GM23338 (cell line): ENCODE data around the gene GPATCH8. TPM values are rescaled to one million over a fixed set of nuclear protein-coding genes. Genes with fewer than 3 reads are reported as not detected.

Experiments
- ATAC-seq: fragments of 200-7000 bp; cut with Tn5 transposase; 3 replicates; pipeline ENCODE4 v1.9.1; 2020
- DNase-seq: peaks from one replicate; pipeline ENCODE4 v3.0.0-alpha.2; 2015; ENCODE audit warnings: low spot score
- H2AFZ ChIP-seq: fragments of 200-600 bp; sonication (generic); 2 replicates; pipeline ENCODE4 v1.8.0; 2016; ENCODE audit warnings: antibody characterized with exemption, mild to moderate bottlenecking, moderate library complexity
- H3F3A ChIP-seq: fragments of 200-600 bp; sonication (generic); replicated peaks from 2 replicates; pipeline ENCODE4 v1.8.0; 2017; ENCODE audit warnings: antibody characterized with exemption, mixed run types, low read depth
- H3K27ac ChIP-seq: fragments of 200-600 bp; sonication (generic); 2 replicates; pipeline ENCODE4 v1.6.1; 2016; ENCODE audit warnings: low read depth
- H3K27me3 ChIP-seq: fragments of 200-600 bp; sonication (generic); 2 replicates; pipeline ENCODE4 v1.8.0; 2016; ENCODE audit warnings: mild to moderate bottlenecking, mixed run types, moderate library complexity; ENCODE audit not compliant: insufficient read depth
- H3K36me3 ChIP-seq: fragments of 200-600 bp; sonication (generic); 2 replicates; pipeline ENCODE4 v1.8.0; 2016; ENCODE audit warnings: mild to moderate bottlenecking; ENCODE audit not compliant: insufficient read depth
- H3K4me1 ChIP-seq: fragments of 200-600 bp; sonication (generic); 2 replicates; pipeline ENCODE4 v1.8.0; 2016; ENCODE audit warnings: mild to moderate bottlenecking, moderate library complexity; ENCODE audit not compliant: insufficient read depth
- H3K4me2 ChIP-seq: fragments of 200-600 bp; sonication (generic); 2 replicates; pipeline ENCODE4 v1.7.1; 2017; ENCODE audit warnings: mixed run types
- H3K4me3 ChIP-seq: fragments of 200-600 bp; sonication (generic); 2 replicates; pipeline ENCODE4 v1.6.1; 2016; ENCODE audit warnings: mixed run types
- H3K79me2 ChIP-seq: fragments of 200-600 bp; sonication (generic); replicated peaks from 2 replicates; pipeline ENCODE4 v1.8.0; 2017; ENCODE audit warnings: mild to moderate bottlenecking; ENCODE audit not compliant: insufficient read depth
- H3K9me2 ChIP-seq: fragments of 200-600 bp; sonication (generic); 2 replicates; pipeline ENCODE4 v1.8.0; 2017; ENCODE audit not compliant: insufficient read depth
- H4K20me1 ChIP-seq: fragments of 200-600 bp; sonication (generic); replicated peaks from 2 replicates; pipeline ENCODE4 v1.8.0; 2017; ENCODE audit warnings: mild to moderate bottlenecking; ENCODE audit not compliant: insufficient read depth
- H3K27ac Mint-ChIP-seq: 2 replicates; pipeline ENCODE4 v1.8.0; 2020; ENCODE audit warnings: inconsistent platforms, mild to moderate bottlenecking, moderate library complexity, mixed read lengths
- H3K27me3 Mint-ChIP-seq: 3 replicates; pipeline ENCODE4 v1.8.0; 2022; ENCODE audit warnings: low read depth, mild to moderate bottlenecking, moderate library complexity, mixed read lengths, inconsistent platforms; ENCODE audit not compliant: insufficient read depth, poor library complexity
- H3K36me3 Mint-ChIP-seq: 3 replicates; pipeline ENCODE4 v1.8.0; 2021; ENCODE audit warnings: low read depth, mild to moderate bottlenecking, inconsistent platforms, moderate library complexity, mixed read lengths
- H3K4me1 Mint-ChIP-seq: 3 replicates; pipeline ENCODE4 v1.8.0; 2020; ENCODE audit warnings: mild to moderate bottlenecking, inconsistent platforms, mixed read lengths
- H3K4me3 Mint-ChIP-seq: 3 replicates; pipeline ENCODE4 v1.8.0; 2021; ENCODE audit warnings: moderate library complexity, mild to moderate bottlenecking, inconsistent platforms, mixed read lengths
- H3K9me3 Mint-ChIP-seq: 3 replicates; pipeline ENCODE4 v1.8.0; 2020; ENCODE audit warnings: moderate library complexity, mild to moderate bottlenecking, inconsistent platforms, mixed read lengths
- EZH2 ChIP-seq: fragments of 200-600 bp; sonication (generic); IDR thresholded peaks from one replicate; pipeline ENCODE4 v1.8.0; 2017; ENCODE audit warnings: antibody characterized with exemption, mild to moderate bottlenecking, low read depth; ENCODE audit not compliant: unreplicated experiment
- EZH2phosphoT487 ChIP-seq: fragments of 200-600 bp; sonication (generic); IDR thresholded peaks from one replicate; pipeline ENCODE4 v1.8.1; 2018; ENCODE audit warnings: antibody characterized with exemption; ENCODE audit not compliant: unreplicated experiment
- JUNB ChIP-seq: IDR thresholded peaks from one replicate; pipeline ENCODE4 v1.6.1; 2016; ENCODE audit warnings: antibody characterized with exemption; ENCODE audit not compliant: unreplicated experiment
- POLR2AphosphoS5 ChIP-seq: IDR thresholded peaks from 2 replicates; pipeline ENCODE4 v1.6.1; 2016; ENCODE audit warnings: antibody characterized with exemption, low read depth
- STAT1 ChIP-seq: IDR thresholded peaks from one replicate; pipeline ENCODE4 v1.6.1; 2016; ENCODE audit warnings: antibody characterized with exemption; ENCODE audit not compliant: unreplicated experiment
- ZNF331 ChIP-seq: fragments of 250-450 bp; sonication (Bioruptor Pico); IDR thresholded peaks from 2 replicates; pipeline ENCODE4 v1.5.0; 2020; ENCODE audit warnings: low read depth, mild to moderate bottlenecking, moderate library complexity
- polyA plus RNA-seq: library from polyadenylated mRNA; unstranded; fragments of >200 nt; fragmentation: Nextera tagmentation; extraction: Ambion mirVana; gene quantifications from 2 replicates; pipeline ENCODE4 v1.2.1, GENCODE V29; 2016
- total RNA-seq: library from RNA; depleted of rRNA; stranded (reverse); fragments of >200 nt; shearing (Covaris generic); gene quantifications from 2 replicates; pipeline ENCODE4 v1.2.3, GENCODE V29; 2014
- TF ChIP-seq, protein P1 (sequence below): IDR thresholded peaks from 2 replicates; pipeline ENCODE4 v1.6.1; 2016; ENCODE audit warnings: antibody characterized with exemption
- TF ChIP-seq, protein P2 (sequence below): IDR thresholded peaks from one replicate; pipeline ENCODE4 v1.6.1; 2018; ENCODE audit warnings: antibody characterized with exemption; ENCODE audit not compliant: unreplicated experiment
- TF ChIP-seq, protein P3 (sequence below): fragments of 250-450 bp; sonication (Bioruptor Pico); IDR thresholded peaks from 2 replicates; pipeline ENCODE4 v1.5.0; 2020; ENCODE audit warnings: mild to moderate bottlenecking, moderate library complexity
- TF ChIP-seq, protein P4 (sequence below), 2 experiments: fragments of 200-600 bp in 1 of 2; sonication (generic) in 1 of 2; conservative IDR thresholded peaks; 2 replicates each; pipeline versions ENCODE4 v1.5.1 to v1.6.1; 2016 to 2017; ENCODE audit warnings: antibody characterized with exemption in 2 of 2, low read depth in 2 of 2, mild to moderate bottlenecking in 2 of 2, moderate library complexity in 1 of 2

The GPATCH8 gene
- total and polyA plus RNA-seq, 2 experiments from 2014 or later = 44.4 to 76.5 TPM

- TF ChIP-seq, protein P1, sequence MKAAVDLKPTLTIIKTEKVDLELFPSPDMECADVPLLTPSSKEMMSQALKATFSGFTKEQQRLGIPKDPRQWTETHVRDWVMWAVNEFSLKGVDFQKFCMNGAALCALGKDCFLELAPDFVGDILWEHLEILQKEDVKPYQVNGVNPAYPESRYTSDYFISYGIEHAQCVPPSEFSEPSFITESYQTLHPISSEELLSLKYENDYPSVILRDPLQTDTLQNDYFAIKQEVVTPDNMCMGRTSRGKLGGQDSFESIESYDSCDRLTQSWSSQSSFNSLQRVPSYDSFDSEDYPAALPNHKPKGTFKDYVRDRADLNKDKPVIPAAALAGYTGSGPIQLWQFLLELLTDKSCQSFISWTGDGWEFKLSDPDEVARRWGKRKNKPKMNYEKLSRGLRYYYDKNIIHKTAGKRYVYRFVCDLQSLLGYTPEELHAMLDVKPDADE = no peak
- no peak for TF ChIP-seq JUNB
- no peak for TF ChIP-seq EZH2
Measured at GRCh38 chr17:44489581-44489980, 13.6 kb downstream of the GPATCH8 start (continued).

- peaks cover 6% of the 10 kb centered on the region for H3K4me1 Mint-ChIP-seq
- DNase-seq (no peak), ATAC-seq (no peak)
- Histone ChIP-seq H3K79me2 (peaks cover 98% of the 10 kb centered on the region), H3K36me3 (no peaks in the 10 kb centered on the region), H3K4me2 (no peak overlapping the region), H2AFZ (no peak overlapping the region), H3F3A (no peaks in the 10 kb centered on the region), H3K27me3 (no peaks in the 10 kb centered on the region), H3K4me3 (no peak overlapping the region), H4K20me1 (peaks cover 58% of the 10 kb centered on the region), H3K27ac (no peak overlapping the region; the same call in 1 of the 2 replicates), H3K9me2 (no peaks in the 10 kb centered on the region), H3K4me1 (peaks cover 14% of the 10 kb centered on the region; the same call in 1 of the 2 replicates)
- peaks cover 26% of the 10 kb centered on the region; the same call in 2 of the 3 replicates for H3K36me3 Mint-ChIP-seq
- H3K27me3 Mint-ChIP-seq = peaks cover 2% of the 10 kb centered on the region
- H3K4me3 Mint-ChIP-seq = no peak overlapping the region
- no peak overlapping the region for H3K27ac Mint-ChIP-seq
- TF ChIP-seq, protein P2, sequence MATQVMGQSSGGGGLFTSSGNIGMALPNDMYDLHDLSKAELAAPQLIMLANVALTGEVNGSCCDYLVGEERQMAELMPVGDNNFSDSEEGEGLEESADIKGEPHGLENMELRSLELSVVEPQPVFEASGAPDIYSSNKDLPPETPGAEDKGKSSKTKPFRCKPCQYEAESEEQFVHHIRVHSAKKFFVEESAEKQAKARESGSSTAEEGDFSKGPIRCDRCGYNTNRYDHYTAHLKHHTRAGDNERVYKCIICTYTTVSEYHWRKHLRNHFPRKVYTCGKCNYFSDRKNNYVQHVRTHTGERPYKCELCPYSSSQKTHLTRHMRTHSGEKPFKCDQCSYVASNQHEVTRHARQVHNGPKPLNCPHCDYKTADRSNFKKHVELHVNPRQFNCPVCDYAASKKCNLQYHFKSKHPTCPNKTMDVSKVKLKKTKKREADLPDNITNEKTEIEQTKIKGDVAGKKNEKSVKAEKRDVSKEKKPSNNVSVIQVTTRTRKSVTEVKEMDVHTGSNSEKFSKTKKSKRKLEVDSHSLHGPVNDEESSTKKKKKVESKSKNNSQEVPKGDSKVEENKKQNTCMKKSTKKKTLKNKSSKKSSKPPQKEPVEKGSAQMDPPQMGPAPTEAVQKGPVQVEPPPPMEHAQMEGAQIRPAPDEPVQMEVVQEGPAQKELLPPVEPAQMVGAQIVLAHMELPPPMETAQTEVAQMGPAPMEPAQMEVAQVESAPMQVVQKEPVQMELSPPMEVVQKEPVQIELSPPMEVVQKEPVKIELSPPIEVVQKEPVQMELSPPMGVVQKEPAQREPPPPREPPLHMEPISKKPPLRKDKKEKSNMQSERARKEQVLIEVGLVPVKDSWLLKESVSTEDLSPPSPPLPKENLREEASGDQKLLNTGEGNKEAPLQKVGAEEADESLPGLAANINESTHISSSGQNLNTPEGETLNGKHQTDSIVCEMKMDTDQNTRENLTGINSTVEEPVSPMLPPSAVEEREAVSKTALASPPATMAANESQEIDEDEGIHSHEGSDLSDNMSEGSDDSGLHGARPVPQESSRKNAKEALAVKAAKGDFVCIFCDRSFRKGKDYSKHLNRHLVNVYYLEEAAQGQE = no peak
- TF ChIP-seq JUNB (no peak), EZH2phosphoT487 (no peak), STAT1 (no peak), ZNF331 (no peak), POLR2AphosphoS5 (no peak)
- TF ChIP-seq, protein P3, sequence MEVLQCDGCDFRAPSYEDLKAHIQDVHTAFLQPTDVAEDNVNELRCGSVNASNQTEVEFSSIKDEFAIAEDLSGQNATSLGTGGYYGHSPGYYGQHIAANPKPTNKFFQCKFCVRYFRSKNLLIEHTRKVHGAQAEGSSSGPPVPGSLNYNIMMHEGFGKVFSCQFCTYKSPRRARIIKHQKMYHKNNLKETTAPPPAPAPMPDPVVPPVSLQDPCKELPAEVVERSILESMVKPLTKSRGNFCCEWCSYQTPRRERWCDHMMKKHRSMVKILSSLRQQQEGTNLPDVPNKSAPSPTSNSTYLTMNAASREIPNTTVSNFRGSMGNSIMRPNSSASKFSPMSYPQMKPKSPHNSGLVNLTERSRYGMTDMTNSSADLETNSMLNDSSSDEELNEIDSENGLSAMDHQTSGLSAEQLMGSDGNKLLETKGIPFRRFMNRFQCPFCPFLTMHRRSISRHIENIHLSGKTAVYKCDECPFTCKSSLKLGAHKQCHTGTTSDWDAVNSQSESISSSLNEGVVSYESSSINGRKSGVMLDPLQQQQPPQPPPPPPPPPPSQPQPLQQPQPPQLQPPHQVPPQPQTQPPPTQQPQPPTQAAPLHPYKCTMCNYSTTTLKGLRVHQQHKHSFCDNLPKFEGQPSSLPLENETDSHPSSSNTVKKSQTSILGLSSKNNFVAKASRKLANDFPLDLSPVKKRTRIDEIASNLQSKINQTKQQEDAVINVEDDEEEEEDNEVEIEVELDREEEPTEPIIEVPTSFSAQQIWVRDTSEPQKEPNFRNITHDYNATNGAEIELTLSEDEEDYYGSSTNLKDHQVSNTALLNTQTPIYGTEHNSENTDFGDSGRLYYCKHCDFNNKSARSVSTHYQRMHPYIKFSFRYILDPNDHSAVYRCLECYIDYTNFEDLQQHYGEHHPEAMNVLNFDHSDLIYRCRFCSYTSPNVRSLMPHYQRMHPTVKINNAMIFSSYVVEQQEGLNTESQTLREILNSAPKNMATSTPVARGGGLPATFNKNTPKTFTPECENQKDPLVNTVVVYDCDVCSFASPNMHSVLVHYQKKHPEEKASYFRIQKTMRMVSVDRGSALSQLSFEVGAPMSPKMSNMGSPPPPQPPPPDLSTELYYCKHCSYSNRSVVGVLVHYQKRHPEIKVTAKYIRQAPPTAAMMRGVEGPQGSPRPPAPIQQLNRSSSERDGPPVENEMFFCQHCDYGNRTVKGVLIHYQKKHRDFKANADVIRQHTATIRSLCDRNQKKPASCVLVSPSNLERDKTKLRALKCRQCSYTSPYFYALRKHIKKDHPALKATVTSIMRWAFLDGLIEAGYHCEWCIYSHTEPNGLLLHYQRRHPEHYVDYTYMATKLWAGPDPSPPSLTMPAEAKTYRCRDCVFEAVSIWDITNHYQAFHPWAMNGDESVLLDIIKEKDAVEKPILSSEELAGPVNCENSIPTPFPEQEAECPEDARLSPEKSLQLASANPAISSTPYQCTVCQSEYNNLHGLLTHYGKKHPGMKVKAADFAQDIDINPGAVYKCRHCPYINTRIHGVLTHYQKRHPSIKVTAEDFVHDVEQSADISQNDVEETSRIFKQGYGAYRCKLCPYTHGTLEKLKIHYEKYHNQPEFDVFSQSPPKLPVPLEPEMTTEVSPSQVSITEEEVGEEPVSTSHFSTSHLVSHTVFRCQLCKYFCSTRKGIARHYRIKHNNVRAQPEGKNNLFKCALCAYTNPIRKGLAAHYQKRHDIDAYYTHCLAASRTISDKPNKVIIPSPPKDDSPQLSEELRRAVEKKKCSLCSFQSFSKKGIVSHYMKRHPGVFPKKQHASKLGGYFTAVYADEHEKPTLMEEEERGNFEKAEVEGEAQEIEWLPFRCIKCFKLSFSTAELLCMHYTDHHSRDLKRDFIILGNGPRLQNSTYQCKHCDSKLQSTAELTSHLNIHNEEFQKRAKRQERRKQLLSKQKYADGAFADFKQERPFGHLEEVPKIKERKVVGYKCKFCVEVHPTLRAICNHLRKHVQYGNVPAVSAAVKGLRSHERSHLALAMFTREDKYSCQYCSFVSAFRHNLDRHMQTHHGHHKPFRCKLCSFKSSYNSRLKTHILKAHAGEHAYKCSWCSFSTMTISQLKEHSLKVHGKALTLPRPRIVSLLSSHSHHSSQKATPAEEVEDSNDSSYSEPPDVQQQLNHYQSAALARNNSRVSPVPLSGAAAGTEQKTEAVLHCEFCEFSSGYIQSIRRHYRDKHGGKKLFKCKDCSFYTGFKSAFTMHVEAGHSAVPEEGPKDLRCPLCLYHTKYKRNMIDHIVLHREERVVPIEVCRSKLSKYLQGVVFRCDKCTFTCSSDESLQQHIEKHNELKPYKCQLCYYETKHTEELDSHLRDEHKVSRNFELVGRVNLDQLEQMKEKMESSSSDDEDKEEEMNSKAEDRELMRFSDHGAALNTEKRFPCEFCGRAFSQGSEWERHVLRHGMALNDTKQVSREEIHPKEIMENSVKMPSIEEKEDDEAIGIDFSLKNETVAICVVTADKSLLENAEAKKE = no peak
- TF ChIP-seq, protein P4, sequence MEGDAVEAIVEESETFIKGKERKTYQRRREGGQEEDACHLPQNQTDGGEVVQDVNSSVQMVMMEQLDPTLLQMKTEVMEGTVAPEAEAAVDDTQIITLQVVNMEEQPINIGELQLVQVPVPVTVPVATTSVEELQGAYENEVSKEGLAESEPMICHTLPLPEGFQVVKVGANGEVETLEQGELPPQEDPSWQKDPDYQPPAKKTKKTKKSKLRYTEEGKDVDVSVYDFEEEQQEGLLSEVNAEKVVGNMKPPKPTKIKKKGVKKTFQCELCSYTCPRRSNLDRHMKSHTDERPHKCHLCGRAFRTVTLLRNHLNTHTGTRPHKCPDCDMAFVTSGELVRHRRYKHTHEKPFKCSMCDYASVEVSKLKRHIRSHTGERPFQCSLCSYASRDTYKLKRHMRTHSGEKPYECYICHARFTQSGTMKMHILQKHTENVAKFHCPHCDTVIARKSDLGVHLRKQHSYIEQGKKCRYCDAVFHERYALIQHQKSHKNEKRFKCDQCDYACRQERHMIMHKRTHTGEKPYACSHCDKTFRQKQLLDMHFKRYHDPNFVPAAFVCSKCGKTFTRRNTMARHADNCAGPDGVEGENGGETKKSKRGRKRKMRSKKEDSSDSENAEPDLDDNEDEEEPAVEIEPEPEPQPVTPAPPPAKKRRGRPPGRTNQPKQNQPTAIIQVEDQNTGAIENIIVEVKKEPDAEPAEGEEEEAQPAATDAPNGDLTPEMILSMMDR (conservative IDR thresholded peaks at IDR 0.05; ENCODE audit: low read depth in 2 of 2) = no peak
- H3K9me3 Mint-ChIP-seq = no peaks in the 10 kb centered on the region
Measured at GRCh38 chr17:44487170-44487569, 16.0 kb downstream of the GPATCH8 start.
